ENCODE results near the gene NTMT1.

Gene NTMT1

GRCh38 chr9:129664746-129665388 lies 38.9 kb downstream of the NTMT1 start:
- Histone ChIP-seq H3K4me3 (ENCODE audit: insufficient read length, low read depth) (peak overlapping the region; percentile 51), H3K4me1 (ENCODE audit: insufficient read depth, insufficient read length) (peaks cover 24% of the 10 kb centered on the region), H3K9ac (ENCODE audit: insufficient read length, low read depth) (peak overlapping the region; percentile 70), H3K27me3 (ENCODE audit: insufficient read depth, insufficient read length) (peaks cover 4% of the 10 kb centered on the region), H3K9me3 (ENCODE audit: insufficient read depth, low read length) (no peaks in the 10 kb centered on the region), H3K36me3 (ENCODE audit: insufficient read depth, insufficient read length, low read length) (no peaks in the 10 kb centered on the region)
- TF ChIP-seq SUZ12 (IDR thresholded peaks at IDR 0.05; ENCODE audit: extremely low read depth, insufficient read depth, insufficient read length): no peak
- no peak for TF ChIP-seq ZNF274 (IDR thresholded peaks at IDR 0.05; ENCODE audit: low read depth, low read length)
- TF ChIP-seq YY1 (IDR thresholded peaks at IDR 0.05; ENCODE audit: insufficient read depth, insufficient read length): no peak
- no peak for DNase-seq (ENCODE audit: low read depth, low spot score)

- Histone ChIP-seq H3K9ac (ENCODE audit: insufficient read length, low read depth) (peak within 1 kb of the TSS; percentile 84), H3K9me3 (ENCODE audit: insufficient read depth, low read length) (no peaks in the 10 kb centered on the region), H3K4me1 (ENCODE audit: insufficient read depth, insufficient read length) (peaks cover 24% of the 10 kb centered on the region), H3K36me3 (ENCODE audit: insufficient read depth, insufficient read length, low read length) (no peaks in the 10 kb centered on the region), H3K27me3 (ENCODE audit: insufficient read depth, insufficient read length) (peaks cover 4% of the 10 kb centered on the region), H3K4me3 (ENCODE audit: insufficient read length, low read depth) (peak within 1 kb of the TSS; percentile 62)
- DNase-seq (ENCODE audit: low read depth, low spot score): peak; percentile 33
- TF ChIP-seq SUZ12 (IDR thresholded peaks at IDR 0.05; ENCODE audit: extremely low read depth, insufficient read depth, insufficient read length): no peak
- TF ChIP-seq ZNF274 (IDR thresholded peaks at IDR 0.05; ENCODE audit: low read depth, low read length): no peak
Observed at GRCh38 chr9:129665389-129665775, 39.4 kb downstream of the NTMT1 start, which contains the start of gene PRRX2. Gene PRRX2 (plus strand): TSS chr9:129665647. CDS start chr9:129665868, 221 bp downstream.

GRCh38 chr9:129665814-129666520 lies 40.0 kb downstream of the NTMT1 start:
- no peak for DNase-seq (ENCODE audit: low read depth, low spot score)
- Histone ChIP-seq H3K36me3 (ENCODE audit: insufficient read depth, insufficient read length, low read length) (no peaks in the 10 kb centered on the region), H3K27me3 (ENCODE audit: insufficient read depth, insufficient read length) (peaks cover 4% of the 10 kb centered on the region), H3K9ac (ENCODE audit: insufficient read length, low read depth) (peak overlapping the region; percentile 84), H3K4me3 (ENCODE audit: insufficient read length, low read depth) (peak overlapping the region; percentile 62), H3K4me1 (ENCODE audit: insufficient read depth, insufficient read length) (peaks cover 24% of the 10 kb centered on the region), H3K9me3 (ENCODE audit: insufficient read depth, low read length) (no peaks in the 10 kb centered on the region)
- TF ChIP-seq YY1 (IDR thresholded peaks at IDR 0.05; ENCODE audit: insufficient read depth, insufficient read length) (no peak), SUZ12 (IDR thresholded peaks at IDR 0.05; ENCODE audit: extremely low read depth, insufficient read depth, insufficient read length) (no peak), ZNF274 (IDR thresholded peaks at IDR 0.05; ENCODE audit: low read depth, low read length) (no peak)

GRCh38 chr9:129666575-129666974 lies 40.6 kb downstream of the NTMT1 start:
- no peak for TF ChIP-seq SUZ12 (IDR thresholded peaks at IDR 0.05; ENCODE audit: extremely low read depth, insufficient read depth, insufficient read length)
- Histone ChIP-seq H3K27me3 (ENCODE audit: insufficient read depth, insufficient read length) (peaks cover 4% of the 10 kb centered on the region), H3K36me3 (ENCODE audit: insufficient read depth, insufficient read length, low read length) (no peaks in the 10 kb centered on the region), H3K9ac (ENCODE audit: insufficient read length, low read depth) (peak overlapping the region; percentile 84), H3K4me1 (ENCODE audit: insufficient read depth, insufficient read length) (peaks cover 24% of the 10 kb centered on the region), H3K4me3 (ENCODE audit: insufficient read length, low read depth) (peak overlapping the region; percentile 62), H3K9me3 (ENCODE audit: insufficient read depth, low read length) (no peaks in the 10 kb centered on the region)
- DNase-seq (ENCODE audit: low read depth, low spot score): no peak

GRCh38 chr9:129667378-129667777 lies 41.4 kb downstream of the NTMT1 start:
- Histone ChIP-seq H3K4me1 (ENCODE audit: insufficient read depth, insufficient read length) (peaks cover 24% of the 10 kb centered on the region), H3K9me3 (ENCODE audit: insufficient read depth, low read length) (no peaks in the 10 kb centered on the region), H3K4me3 (ENCODE audit: insufficient read length, low read depth) (no peak overlapping the region), H3K27me3 (ENCODE audit: insufficient read depth, insufficient read length) (peaks cover 4% of the 10 kb centered on the region), H3K9ac (ENCODE audit: insufficient read length, low read depth) (peak overlapping the region; percentile 70), H3K36me3 (ENCODE audit: insufficient read depth, insufficient read length, low read length) (no peaks in the 10 kb centered on the region)
- DNase-seq (ENCODE audit: low read depth, low spot score): no peak
- no peak for TF ChIP-seq YY1 (IDR thresholded peaks at IDR 0.05; ENCODE audit: insufficient read depth, insufficient read length)
- no peak for TF ChIP-seq ZNF274 (IDR thresholded peaks at IDR 0.05; ENCODE audit: low read depth, low read length)
- TF ChIP-seq SUZ12 (IDR thresholded peaks at IDR 0.05; ENCODE audit: extremely low read depth, insufficient read depth, insufficient read length): no peak

- no peak for DNase-seq (ENCODE audit: low read depth, low spot score)
- Histone ChIP-seq H3K9ac (ENCODE audit: insufficient read length, low read depth) (peak overlapping the region; percentile 42), H3K9me3 (ENCODE audit: insufficient read depth, low read length) (no peaks in the 10 kb centered on the region), H3K27me3 (ENCODE audit: insufficient read depth, insufficient read length) (peaks cover 4% of the 10 kb centered on the region), H3K36me3 (ENCODE audit: insufficient read depth, insufficient read length, low read length) (no peaks in the 10 kb centered on the region), H3K4me1 (ENCODE audit: insufficient read depth, insufficient read length) (peaks cover 23% of the 10 kb centered on the region), H3K4me3 (ENCODE audit: insufficient read length, low read depth) (no peak overlapping the region)
- TF ChIP-seq YY1 (IDR thresholded peaks at IDR 0.05; ENCODE audit: insufficient read depth, insufficient read length): no peak
- TF ChIP-seq ZNF274 (IDR thresholded peaks at IDR 0.05; ENCODE audit: low read depth, low read length): no peak
- no peak for TF ChIP-seq SUZ12 (IDR thresholded peaks at IDR 0.05; ENCODE audit: extremely low read depth, insufficient read depth, insufficient read length)
Observed at GRCh38 chr9:129667850-129668249, 41.9 kb downstream of the NTMT1 start.

- TF ChIP-seq SUZ12 (IDR thresholded peaks at IDR 0.05; ENCODE audit: extremely low read depth, insufficient read depth, insufficient read length) (no peak), ZNF274 (IDR thresholded peaks at IDR 0.05; ENCODE audit: low read depth, low read length) (no peak), YY1 (IDR thresholded peaks at IDR 0.05; ENCODE audit: insufficient read depth, insufficient read length) (no peak)
- DNase-seq (ENCODE audit: low read depth, low spot score): no peak
Observed at GRCh38 chr9:129669141-129669718, 43.3 kb downstream of the NTMT1 start.

More at GRCh38 chr9:129669141-129669718, 43.3 kb downstream of the NTMT1 start:
- no peaks in the 10 kb centered on the region for H3K36me3 ChIP-seq (ENCODE audit: insufficient read depth, insufficient read length, low read length)
- no peak overlapping the region for H3K4me3 ChIP-seq (ENCODE audit: insufficient read length, low read depth)
- H3K4me1 ChIP-seq (ENCODE audit: insufficient read depth, insufficient read length): peaks cover 21% of the 10 kb centered on the region
- H3K9ac ChIP-seq (ENCODE audit: insufficient read length, low read depth): peak overlapping the region; percentile 11
- no peaks in the 10 kb centered on the region for H3K9me3 ChIP-seq (ENCODE audit: insufficient read depth, low read length)
- no peaks in the 10 kb centered on the region for H3K27me3 ChIP-seq (ENCODE audit: insufficient read depth, insufficient read length)
